ENCODE results near the gene CLCNKA.

DNA sequence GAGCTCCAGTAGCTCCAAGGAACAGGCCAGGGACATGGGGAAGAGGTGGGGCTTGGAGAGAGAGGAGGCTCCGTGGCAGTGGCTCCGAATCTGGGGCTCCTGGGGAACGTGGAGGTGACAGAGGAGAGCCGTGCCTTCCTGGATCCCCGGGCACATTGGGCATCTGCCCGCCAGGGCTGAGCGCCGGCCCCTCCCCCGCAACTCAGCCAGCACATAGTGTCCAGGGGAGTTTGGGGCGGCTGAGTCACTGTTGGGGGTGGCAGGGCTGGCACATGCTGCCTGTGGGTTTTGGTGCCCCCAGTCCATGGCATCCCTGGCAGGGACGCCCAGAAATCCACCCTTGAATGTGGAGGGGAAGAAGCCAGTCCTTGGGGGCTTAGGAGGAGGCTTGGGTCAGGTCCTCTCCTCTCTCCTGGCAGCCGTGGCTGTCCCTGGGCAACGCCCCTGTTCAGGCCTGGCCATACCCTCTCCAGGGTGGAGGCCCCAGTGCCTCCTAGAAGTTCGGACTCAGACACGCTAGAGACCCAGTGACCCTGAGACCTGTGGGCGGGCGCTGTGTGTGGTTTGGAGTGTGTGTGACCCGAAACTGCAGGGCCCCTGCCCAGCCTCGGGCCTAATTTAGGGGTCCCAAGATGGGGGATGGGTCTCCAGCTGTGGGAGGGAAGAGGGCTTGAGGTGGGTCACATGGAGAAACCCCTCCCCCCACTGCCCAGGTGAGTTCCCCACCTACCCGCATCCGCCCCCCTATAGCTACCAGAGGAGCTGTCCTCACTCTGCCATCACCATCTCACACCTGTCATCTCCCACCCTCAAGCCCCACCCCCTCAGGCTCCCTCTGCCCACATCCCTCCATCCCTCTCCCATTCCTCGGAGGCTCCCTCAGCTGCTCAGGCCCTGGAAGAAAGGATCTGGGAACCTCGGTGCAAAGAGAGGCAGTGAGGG, 5.6 kb upstream of the CLCNKA start:
- no peak for TF ChIP-seq CTCF (conservative IDR thresholded peaks at IDR 0.05; ENCODE audit: low read depth, low read length)
- no peak for TF ChIP-seq EZH2 (IDR thresholded peaks at IDR 0.05; ENCODE audit: low read length, unreplicated experiment)
- no peak for TF ChIP-seq EZH2phosphoT487 (IDR thresholded peaks at IDR 0.05; ENCODE audit: borderline replicate concordance, low read length)

All from PC-3 (cell line).